Testis (tissue), 5 donors: ENCODE data around the gene VOPP1. TPM values are rescaled to one million over a fixed set of nuclear protein-coding genes. Genes with fewer than 3 reads are reported as not detected.
"Not testable (repeated sequence)": the region's sequence is repeated elsewhere in the genome, so short reads cannot be mapped to it uniquely, and the experiment has no call there.

Source experiments
- DNase-seq: peaks from one replicate; pipeline ENCODE4 v3.0.0-alpha.2; 2019
- H3K27ac ChIP-seq, 2 donors: fragments of 200-600 bp; sonication (generic); one replicate each; pipeline ENCODE4 v1.5.1; 2019
- H3K27me3 ChIP-seq: fragments of 200-600 bp; sonication (generic); one replicate; pipeline ENCODE4 v1.5.1; 2019
- H3K36me3 ChIP-seq: fragments of 200-600 bp; sonication (generic); one replicate; pipeline ENCODE4 v1.5.1; 2017; ENCODE audit warnings: low read depth; ENCODE audit errors: missing control alignments
- H3K4me1 ChIP-seq: fragments of 200-600 bp; sonication (generic); one replicate; pipeline ENCODE4 v1.5.1; 2019
- H3K4me3 ChIP-seq, 2 donors: fragments of 200-600 bp; sonication (generic); one replicate each; pipeline ENCODE4 v1.5.1; 2017 to 2019
- H3K9me3 ChIP-seq: fragments of 200-600 bp; sonication (generic); one replicate; pipeline ENCODE4 v1.5.1; 2017
- POLR2A ChIP-seq: fragments of 450-650 bp; IDR thresholded peaks from one replicate; pipeline ENCODE4 v1.6.1; 2017; ENCODE audit warnings: antibody characterized with exemption, mild to moderate bottlenecking, moderate library complexity
- WGBS, 2 donors: methylation state at CpG; one replicate each; pipeline ENCODE4 v1.1.5; 2018; 5-methylcytosine and 5-hydroxymethylcytosine counted together
- intact Hi-C: fragments of 100-400 bp; cut with DNase I; formaldehyde crosslinking; loops from one replicate; pipeline ENCODE4 v1.15.1; 2023; ENCODE audit warnings: low total_unique reads
- long read RNA-seq, 2 donors: transcript quantifications; one replicate each; lab custom pipeline, GENCODE V29; 2026
- polyA plus RNA-seq: library from polyadenylated mRNA; stranded (reverse); fragments of 350-450 nt; fragmentation: Illumina TruSeq; extraction: RNeasy Lipid Tissue Mini Kit (QIAGEN cat#74804); gene quantifications from one replicate; pipeline ENCODE4 v1.2.3, GENCODE V29; 2014; ENCODE audit warnings: low read depth, low replicate concordance; ENCODE audit not compliant: insufficient read depth
- total RNA-seq, 2 donors: library from RNA; depleted of rRNA; stranded (reverse); fragments of >200 nt; gene quantifications; one replicate each; pipeline ENCODE4 v1.2.3, GENCODE V29; 2016
- TF ChIP-seq, protein P1 (sequence below), 3 experiments: fragments of 450-650 bp in 2 of 3; fragments of 200-600 bp in 1 of 3; sonication (generic) in 1 of 3; IDR thresholded peaks; one replicate each; pipeline ENCODE4 v1.5.1; 2016 to 2019; ENCODE audit warnings: antibody characterized with exemption in 3 of 3, mild to moderate bottlenecking in 2 of 3, moderate library complexity in 1 of 3

VOPP1 gene
- total RNA-seq, result 10 to 100 TPM; 25.0 to 26.6 TPM
- polyA plus RNA-seq, result 29.3 TPM
- long read RNA-seq, donor 1, transcript VOPP1-201 (5 exons, 2,962 nt), result major isoform, 11 of 11 reads
- long read RNA-seq, donor 1, partial matches to known transcripts, result 0 of 11 reads
- long read RNA-seq, donor 1, other reads (novel, unspliced or antisense), result 0 of 11 reads
- long read RNA-seq, donor 2, transcript VOPP1-201 (5 exons, 2,962 nt), result major isoform, 11 of 11 reads
- long read RNA-seq, donor 2, partial matches to known transcripts, result 0 of 11 reads
- long read RNA-seq, donor 2, other reads (novel, unspliced or antisense), result 0 of 11 reads

GRCh38 chr7:55572378-55573233, at the start of gene VOPP1:
Gene VOPP1 (minus strand): TSS chr7:55572502. CDS start chr7:55572324, 178 bp downstream.
- Histone ChIP-seq H3K27ac (peak within 1 kb of the TSS; percentile 89 to 90), H3K4me1 (peaks cover 27% of the 10 kb centered on the region), H3K27me3 (no peaks in the 10 kb centered on the region), H3K9me3 (no peaks in the 10 kb centered on the region), H3K36me3 (no peaks in the 10 kb centered on the region), H3K4me3 (peak within 1 kb of the TSS; percentile 82 to 87)
- TF ChIP-seq, protein P1, sequence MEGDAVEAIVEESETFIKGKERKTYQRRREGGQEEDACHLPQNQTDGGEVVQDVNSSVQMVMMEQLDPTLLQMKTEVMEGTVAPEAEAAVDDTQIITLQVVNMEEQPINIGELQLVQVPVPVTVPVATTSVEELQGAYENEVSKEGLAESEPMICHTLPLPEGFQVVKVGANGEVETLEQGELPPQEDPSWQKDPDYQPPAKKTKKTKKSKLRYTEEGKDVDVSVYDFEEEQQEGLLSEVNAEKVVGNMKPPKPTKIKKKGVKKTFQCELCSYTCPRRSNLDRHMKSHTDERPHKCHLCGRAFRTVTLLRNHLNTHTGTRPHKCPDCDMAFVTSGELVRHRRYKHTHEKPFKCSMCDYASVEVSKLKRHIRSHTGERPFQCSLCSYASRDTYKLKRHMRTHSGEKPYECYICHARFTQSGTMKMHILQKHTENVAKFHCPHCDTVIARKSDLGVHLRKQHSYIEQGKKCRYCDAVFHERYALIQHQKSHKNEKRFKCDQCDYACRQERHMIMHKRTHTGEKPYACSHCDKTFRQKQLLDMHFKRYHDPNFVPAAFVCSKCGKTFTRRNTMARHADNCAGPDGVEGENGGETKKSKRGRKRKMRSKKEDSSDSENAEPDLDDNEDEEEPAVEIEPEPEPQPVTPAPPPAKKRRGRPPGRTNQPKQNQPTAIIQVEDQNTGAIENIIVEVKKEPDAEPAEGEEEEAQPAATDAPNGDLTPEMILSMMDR (IDR thresholded peaks at IDR 0.05), result no peak
- no peak for TF ChIP-seq POLR2A
- intact Hi-C loops, result no loop called here
- 0 to 1% methylated on average over 25 to 41 of the region's 77 CpGs for WGBS, 2 donors
- DNase-seq, result peak; percentile 54

DNA sequence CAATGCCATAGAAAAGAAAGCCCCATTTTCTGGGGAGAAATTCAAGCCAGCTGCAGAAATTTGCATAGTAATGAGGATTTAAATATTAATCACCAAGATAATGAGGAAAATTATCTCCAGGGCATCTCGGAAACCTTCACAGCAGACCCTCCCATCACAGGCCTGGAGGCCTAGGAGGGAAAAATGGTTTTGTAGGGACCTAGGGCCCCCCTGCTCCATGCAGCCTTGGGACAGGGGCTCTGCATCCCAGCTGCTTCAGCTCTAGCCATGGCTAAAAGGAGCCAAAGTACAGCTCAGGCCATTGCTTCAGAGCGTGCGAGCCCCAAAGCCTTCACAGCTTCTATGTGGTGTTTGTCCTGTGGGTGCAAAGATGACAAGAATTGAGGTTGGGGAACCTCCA, 46.6 kb upstream of the VOPP1 start:
- Histone ChIP-seq H3K27me3 (no peaks in the 10 kb centered on the region), H3K4me1 (no peaks in the 10 kb centered on the region), H3K36me3 (no peaks in the 10 kb centered on the region), H3K27ac (no peak overlapping the region), H3K9me3 (no peaks in the 10 kb centered on the region), H3K4me3 (no peak overlapping the region)
- intact Hi-C loops, result no loop called here
- DNase-seq, result no peak
- TF ChIP-seq, protein P1 (IDR thresholded peaks at IDR 0.05), result no peak
- no peak for TF ChIP-seq POLR2A
- WGBS, 2 donors, result 86 to 94% methylated on average over 3 of the region's 3 CpGs

GRCh38 chr7:55614365-55615064, 42.2 kb upstream of the VOPP1 start:
- H3K4me1 ChIP-seq, H3K36me3 ChIP-seq, H3K27ac ChIP-seq, H3K4me3 ChIP-seq, intact Hi-C loops, H3K27me3 ChIP-seq, H3K9me3 ChIP-seq, DNase-seq: not testable (repeated sequence)
- WGBS, 2 donors, result 80 to 82% methylated on average over 2 of the region's 2 CpGs

- H3K4me3 ChIP-seq, H3K9me3 ChIP-seq, DNase-seq, H3K4me1 ChIP-seq, H3K36me3 ChIP-seq, H3K27ac ChIP-seq, intact Hi-C loops, H3K27me3 ChIP-seq: not testable (repeated sequence)
- WGBS, 2 donors, result 71 to 77% methylated on average over 1 of the region's 1 CpG
Measured at GRCh38 chr7:55609726-55610125, 37.4 kb upstream of the VOPP1 start.

DNA sequence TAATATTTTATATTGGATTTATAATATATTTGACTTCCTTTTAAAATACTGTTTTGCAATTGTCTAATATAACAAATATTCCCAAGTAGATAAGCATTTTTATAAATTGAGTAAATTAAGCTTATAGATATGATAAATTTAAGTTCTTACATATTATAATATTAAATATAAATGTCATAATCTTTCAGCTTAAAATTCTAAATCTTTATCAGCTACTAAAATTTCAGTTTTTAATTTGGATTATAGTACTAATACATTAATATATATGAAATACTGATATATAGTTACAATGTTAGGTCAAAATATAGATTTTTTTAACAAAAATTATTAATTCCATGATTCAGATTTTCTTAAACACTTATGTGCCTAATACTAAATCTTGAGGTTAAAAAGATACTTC, 33.4 kb upstream of the VOPP1 start:
- DNase-seq, H3K4me1 ChIP-seq, H3K27ac ChIP-seq, H3K9me3 ChIP-seq, H3K36me3 ChIP-seq, H3K27me3 ChIP-seq, H3K4me3 ChIP-seq, intact Hi-C loops: not testable (repeated sequence)

GRCh38 chr7:55597944-55598499, 25.7 kb upstream of the VOPP1 start:
- H3K9me3 ChIP-seq, H3K27ac ChIP-seq, intact Hi-C loops, H3K27me3 ChIP-seq, H3K36me3 ChIP-seq, H3K4me1 ChIP-seq, DNase-seq, H3K4me3 ChIP-seq: not testable (repeated sequence)
- 61 to 68% methylated on average over 4 of the region's 4 CpGs for WGBS, 2 donors

GRCh38 chr7:55597214-55597739, 25.0 kb upstream of the VOPP1 start:
- 66 to 83% methylated on average over 1 to 2 of the region's 2 CpGs for WGBS, 2 donors
- H3K36me3 ChIP-seq, intact Hi-C loops: not testable (repeated sequence)

More at GRCh38 chr7:55597214-55597739, 25.0 kb upstream of the VOPP1 start:
- not testable (repeated sequence) for H3K27ac ChIP-seq, H3K9me3 ChIP-seq, H3K27me3 ChIP-seq, H3K4me1 ChIP-seq, H3K4me3 ChIP-seq, DNase-seq
